ENCODE measurements around the gene UBQLN4.

Gene UBQLN4

GRCh38 chr1:156002188-156002911 is 51.2 kb downstream of the UBQLN4 start:
- no peak for TF ChIP-seq CTCF (conservative IDR thresholded peaks at IDR 0.05; ENCODE audit: low read depth, low read length)
- DNase-seq (ENCODE audit: low read depth): no peak
- no peak overlapping the region for H3K4me3 ChIP-seq (ENCODE audit: low read length)

- no peak for DNase-seq (ENCODE audit: low read depth)
- TF ChIP-seq CTCF (conservative IDR thresholded peaks at IDR 0.05; ENCODE audit: low read depth, low read length): no peak
- H3K4me3 ChIP-seq (ENCODE audit: low read length): no peak overlapping the region
These were observed 51.9 kb downstream of the UBQLN4 start for GRCh38 chr1:156001662-156002171.

- TF ChIP-seq CTCF (conservative IDR thresholded peaks at IDR 0.05; ENCODE audit: low read depth, low read length): no peak
- no peak overlapping the region for H3K4me3 ChIP-seq (ENCODE audit: low read length)
These were observed 52.5 kb downstream of the UBQLN4 start for GRCh38 chr1:156001021-156001661.

GRCh38 chr1:155999964-156000363 is 53.6 kb downstream of the UBQLN4 start:
- DNase-seq (ENCODE audit: low read depth): no peak
- no peak overlapping the region for H3K4me3 ChIP-seq (ENCODE audit: low read length)
- TF ChIP-seq CTCF (conservative IDR thresholded peaks at IDR 0.05; ENCODE audit: low read depth, low read length): no peak

More at GRCh38 chr1:156001021-156001661, 52.5 kb downstream of the UBQLN4 start:
- no peak for DNase-seq (ENCODE audit: low read depth)

DNA sequence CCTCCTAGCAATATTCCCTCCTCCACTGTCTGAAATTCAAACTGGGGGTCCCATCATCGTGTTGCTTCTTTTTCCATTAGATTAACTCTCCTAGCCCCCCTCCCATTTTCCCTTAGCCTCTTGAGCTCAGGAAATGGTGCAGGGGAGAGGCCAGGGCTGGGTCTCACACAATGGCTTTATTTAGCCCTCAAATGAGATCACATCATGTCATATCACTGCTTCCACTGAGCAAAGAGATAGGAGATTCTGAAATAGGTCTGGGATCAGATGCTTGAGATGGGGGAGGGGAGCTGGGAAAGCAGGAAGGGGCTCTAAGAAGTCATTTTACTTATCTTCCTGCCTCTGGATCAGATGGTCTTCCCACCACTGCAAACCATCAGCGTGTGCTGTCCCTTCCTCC is 57.4 kb downstream of the UBQLN4 start:
- TF ChIP-seq CTCF (conservative IDR thresholded peaks at IDR 0.05; ENCODE audit: low read depth, low read length): no peak
- DNase-seq (ENCODE audit: low read depth): no peak
- H3K4me3 ChIP-seq (ENCODE audit: low read length): no peak overlapping the region

DNA sequence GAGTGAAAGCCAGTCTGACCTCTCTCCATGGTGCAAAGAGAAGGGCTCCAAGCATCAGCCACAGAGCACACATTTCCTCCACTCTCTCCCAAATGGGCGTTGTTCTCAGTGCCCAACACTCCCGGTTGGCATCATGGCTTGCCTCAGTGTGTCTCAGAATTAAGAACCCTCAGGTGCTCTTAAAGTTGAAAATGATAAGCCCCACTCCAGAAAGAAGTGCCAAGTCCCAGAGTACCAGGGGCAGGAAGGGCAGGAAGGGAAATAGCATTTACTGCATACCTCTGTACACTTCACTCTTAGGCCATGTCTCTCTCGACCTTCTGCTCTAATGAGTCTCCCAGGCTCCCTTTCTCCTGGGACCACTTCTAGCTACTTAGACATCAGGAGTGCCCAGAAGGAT is 60.0 kb downstream of the UBQLN4 start:
- no peak overlapping the region for H3K4me3 ChIP-seq (ENCODE audit: low read length)
- no peak for DNase-seq (ENCODE audit: low read depth)
- no peak for TF ChIP-seq CTCF (conservative IDR thresholded peaks at IDR 0.05; ENCODE audit: low read depth, low read length)
